Measurements from ENCODE around the gene TNK1.

Gene TNK1

GRCh38 chr17:7394452-7395191 lies 13.7 kb downstream of the TNK1 start, which contains the start of gene PLSCR3 (continued):
- TF ChIP-seq, protein P1, sequence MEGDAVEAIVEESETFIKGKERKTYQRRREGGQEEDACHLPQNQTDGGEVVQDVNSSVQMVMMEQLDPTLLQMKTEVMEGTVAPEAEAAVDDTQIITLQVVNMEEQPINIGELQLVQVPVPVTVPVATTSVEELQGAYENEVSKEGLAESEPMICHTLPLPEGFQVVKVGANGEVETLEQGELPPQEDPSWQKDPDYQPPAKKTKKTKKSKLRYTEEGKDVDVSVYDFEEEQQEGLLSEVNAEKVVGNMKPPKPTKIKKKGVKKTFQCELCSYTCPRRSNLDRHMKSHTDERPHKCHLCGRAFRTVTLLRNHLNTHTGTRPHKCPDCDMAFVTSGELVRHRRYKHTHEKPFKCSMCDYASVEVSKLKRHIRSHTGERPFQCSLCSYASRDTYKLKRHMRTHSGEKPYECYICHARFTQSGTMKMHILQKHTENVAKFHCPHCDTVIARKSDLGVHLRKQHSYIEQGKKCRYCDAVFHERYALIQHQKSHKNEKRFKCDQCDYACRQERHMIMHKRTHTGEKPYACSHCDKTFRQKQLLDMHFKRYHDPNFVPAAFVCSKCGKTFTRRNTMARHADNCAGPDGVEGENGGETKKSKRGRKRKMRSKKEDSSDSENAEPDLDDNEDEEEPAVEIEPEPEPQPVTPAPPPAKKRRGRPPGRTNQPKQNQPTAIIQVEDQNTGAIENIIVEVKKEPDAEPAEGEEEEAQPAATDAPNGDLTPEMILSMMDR (tag by site-specific recombination; IDR thresholded peaks at IDR 0.05): peak; percentile 70
- TF ChIP-seq KLF8 (tag by site-specific recombination; IDR thresholded peaks at IDR 0.05) (0 out of 2 replicates have a peak, but pooled peaks have one; percentile 4), GLIS2 (tag by site-specific recombination; IDR thresholded peaks at IDR 0.05) (peak; percentile 93), PRDM4 (tag by site-specific recombination; IDR thresholded peaks at IDR 0.05) (peak; percentile 72), ZIC2 (tag by site-specific recombination; IDR thresholded peaks at IDR 0.05) (peak; percentile 86), KLF9 (tag by site-specific recombination; IDR thresholded peaks at IDR 0.05; ENCODE audit: low read depth) (peak; percentile 66), ZSCAN5A (tag by site-specific recombination; IDR thresholded peaks at IDR 0.05) (no peak), GLI4 (tag by site-specific recombination; IDR thresholded peaks at IDR 0.05) (no peak), BCL11B (tag by site-specific recombination; IDR thresholded peaks at IDR 0.05; ENCODE audit: low read depth) (no peak)

DNA sequence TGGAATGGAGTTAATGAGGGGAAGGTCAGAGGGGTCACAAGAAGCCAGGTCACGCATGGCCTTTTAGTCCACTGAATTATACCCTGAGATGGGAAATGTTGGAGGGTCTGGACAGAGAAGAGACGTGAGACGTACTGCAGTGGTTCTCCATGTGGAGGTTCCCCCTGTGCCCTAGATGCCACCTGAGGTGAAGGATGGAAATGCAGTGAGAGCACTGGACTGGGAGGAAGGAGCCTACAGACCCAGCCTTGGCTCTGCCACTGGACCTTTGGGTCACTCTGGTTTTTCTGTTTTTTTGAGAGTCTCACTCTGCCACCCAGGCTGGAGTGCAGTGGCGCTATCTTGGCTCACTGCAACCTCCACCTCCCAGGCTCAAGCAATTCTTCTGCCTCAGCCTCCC lies 15.3 kb downstream of the TNK1 start:
- no peak overlapping the region for H3K27ac ChIP-seq (ENCODE audit: extremely low read depth, low read depth, low read length)
- CTCF ChIA-PET: interaction anchor here (0.7 to 1.3 kb wide), 3 partner anchors 41 to 145 kb away, joined by 3 to 6 read pairs (median 4); partner anchors contain the start of gene CHRNB1
- peaks cover 3% of the 10 kb centered on the region for H3K4me1 ChIP-seq (ENCODE audit: control insufficient read depth, insufficient read depth, low read length)
- no peaks in the 10 kb centered on the region for H3K9me3 ChIP-seq (ENCODE audit: control insufficient read depth, insufficient read depth, low read depth, low read length)
- H3K4me3 ChIP-seq (ENCODE audit: low read depth, low read length): no peak overlapping the region
- peaks cover 0 to 14% of the 10 kb centered on the region in 2 experiments; a peak in 2 of 3 replicates for H3K36me3 ChIP-seq (ENCODE audit: control insufficient read depth in 2 of 2, insufficient read depth in 1 of 2, low read length in 2 of 2)
- POLR2A ChIA-PET: interaction anchor here (0.9 to 3.4 kb wide), 2 partner anchors 7 to 164 kb away, joined by 3 to 67 read pairs; partner anchors contain the start of gene TMEM256
- TF ChIP-seq ZNF600 (tag by site-specific recombination; IDR thresholded peaks at IDR 0.05) (no peak), BCL11A (tag by site-specific recombination; IDR thresholded peaks at IDR 0.05; ENCODE audit: low read depth) (0 out of 2 replicates have a peak, but pooled peaks have one; percentile 13), ZNF792 (tag by site-specific recombination; IDR thresholded peaks at IDR 0.05) (no peak), ZNF701 (tag by site-specific recombination; IDR thresholded peaks at IDR 0.05) (no peak), ZNF555 (tag by site-specific recombination; conservative IDR thresholded peaks at IDR 0.05) (no peak), ZNF404 (tag by site-specific recombination; IDR thresholded peaks at IDR 0.05) (no peak), ZNF202 (tag by site-specific recombination; IDR thresholded peaks at IDR 0.05; ENCODE audit: borderline replicate concordance) (no peak), OSR2 (tag by site-specific recombination; IDR thresholded peaks at IDR 0.05) (no peak), ZNF426 (tag by site-specific recombination; IDR thresholded peaks at IDR 0.05) (no peak), ZNF658 (tag by site-specific recombination; IDR thresholded peaks at IDR 0.05) (no peak), ZNF623 (tag by site-specific recombination; IDR thresholded peaks at IDR 0.05) (peak; percentile 42; the same call in 1 of the 2 replicates), ZNF510 (tag by site-specific recombination; IDR thresholded peaks at IDR 0.05; ENCODE audit: insufficient replicate concordance) (no peak), TSHZ1 (tag by site-specific recombination; IDR thresholded peaks at IDR 0.05; ENCODE audit: borderline replicate concordance) (no peak)
- TF ChIP-seq, protein P2, sequence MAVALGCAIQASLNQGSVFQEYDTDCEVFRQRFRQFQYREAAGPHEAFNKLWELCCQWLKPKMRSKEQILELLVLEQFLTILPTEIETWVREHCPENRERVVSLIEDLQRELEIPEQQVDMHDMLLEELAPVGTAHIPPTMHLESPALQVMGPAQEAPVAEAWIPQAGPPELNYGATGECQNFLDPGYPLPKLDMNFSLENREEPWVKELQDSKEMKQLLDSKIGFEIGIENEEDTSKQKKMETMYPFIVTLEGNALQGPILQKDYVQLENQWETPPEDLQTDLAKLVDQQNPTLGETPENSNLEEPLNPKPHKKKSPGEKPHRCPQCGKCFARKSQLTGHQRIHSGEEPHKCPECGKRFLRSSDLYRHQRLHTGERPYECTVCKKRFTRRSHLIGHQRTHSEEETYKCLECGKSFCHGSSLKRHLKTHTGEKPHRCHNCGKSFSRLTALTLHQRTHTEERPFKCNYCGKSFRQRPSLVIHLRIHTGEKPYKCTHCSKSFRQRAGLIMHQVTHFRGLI (tag by site-specific recombination; IDR thresholded peaks at IDR 0.05): no peak

All from HEK293 (cell line).